ENCODE data around the gene PTPN4.

Gene PTPN4

GRCh38 chr2:119759451-119760236 lies at the start of gene PTPN4:
Gene PTPN4 (plus strand): TSS chr2:119759922. CDS start chr2:119809854, 49,932 bp downstream.
- DNase-seq (ENCODE audit: low spot score), result peak; percentile 99

- DNase-seq (ENCODE audit: low spot score), result peak; percentile 11
Measured at GRCh38 chr2:119710281-119710680, 49.4 kb upstream of the PTPN4 start.

GRCh38 chr2:119711352-119711751 lies 48.4 kb upstream of the PTPN4 start:
- DNase-seq (ENCODE audit: low spot score), result no peak

- DNase-seq (ENCODE audit: low spot score), result no peak
Measured at GRCh38 chr2:119712571-119712970, 47.2 kb upstream of the PTPN4 start.

- DNase-seq (ENCODE audit: low spot score), result no peak
Measured at GRCh38 chr2:119713819-119714490, 45.8 kb upstream of the PTPN4 start.

- no peak for DNase-seq (ENCODE audit: low spot score)
Measured at GRCh38 chr2:119715409-119716283, 44.1 kb upstream of the PTPN4 start.

- no peak for DNase-seq (ENCODE audit: low spot score)
Measured at GRCh38 chr2:119716284-119716672, 43.4 kb upstream of the PTPN4 start.

- DNase-seq (ENCODE audit: low spot score), result no peak
Measured at GRCh38 chr2:119718501-119719260, 41.0 kb upstream of the PTPN4 start.

GRCh38 chr2:119719261-119719627 lies 40.5 kb upstream of the PTPN4 start:
- DNase-seq (ENCODE audit: low spot score), result no peak

- DNase-seq (ENCODE audit: low spot score), result no peak
Measured at GRCh38 chr2:119721043-119721442, 38.7 kb upstream of the PTPN4 start.

- DNase-seq (ENCODE audit: low spot score), result no peak
Measured at GRCh38 chr2:119721462-119721861, 38.3 kb upstream of the PTPN4 start.

- DNase-seq (ENCODE audit: low spot score), result no peak
Measured at GRCh38 chr2:119721904-119722303, 37.8 kb upstream of the PTPN4 start.

- no peak for DNase-seq (ENCODE audit: low spot score)
Measured at GRCh38 chr2:119723186-119723585, 36.5 kb upstream of the PTPN4 start.

- no peak for DNase-seq (ENCODE audit: low spot score)
Measured at GRCh38 chr2:119723784-119724467, 35.8 kb upstream of the PTPN4 start.

GRCh38 chr2:119724656-119725485 lies 34.9 kb upstream of the PTPN4 start:
- no peak for DNase-seq (ENCODE audit: low spot score)

GRCh38 chr2:119727493-119727892 lies 32.2 kb upstream of the PTPN4 start:
- DNase-seq (ENCODE audit: low spot score), result no peak

- DNase-seq (ENCODE audit: low spot score), result no peak
Measured at GRCh38 chr2:119728421-119728820, 31.3 kb upstream of the PTPN4 start.

GRCh38 chr2:119730671-119731177 lies 29.0 kb upstream of the PTPN4 start:
- DNase-seq (ENCODE audit: low spot score), result no peak

- no peak for DNase-seq (ENCODE audit: low spot score)
Measured at GRCh38 chr2:119731983-119732382, 27.7 kb upstream of the PTPN4 start.

- no peak for DNase-seq (ENCODE audit: low spot score)
Measured at GRCh38 chr2:119732601-119733164, 27.0 kb upstream of the PTPN4 start.
